ENCODE results near the gene TIE1.
A peak's percentile ranks its signal among the peaks of the same experiment; 100 is the strongest.

TIE1 gene

DNA sequence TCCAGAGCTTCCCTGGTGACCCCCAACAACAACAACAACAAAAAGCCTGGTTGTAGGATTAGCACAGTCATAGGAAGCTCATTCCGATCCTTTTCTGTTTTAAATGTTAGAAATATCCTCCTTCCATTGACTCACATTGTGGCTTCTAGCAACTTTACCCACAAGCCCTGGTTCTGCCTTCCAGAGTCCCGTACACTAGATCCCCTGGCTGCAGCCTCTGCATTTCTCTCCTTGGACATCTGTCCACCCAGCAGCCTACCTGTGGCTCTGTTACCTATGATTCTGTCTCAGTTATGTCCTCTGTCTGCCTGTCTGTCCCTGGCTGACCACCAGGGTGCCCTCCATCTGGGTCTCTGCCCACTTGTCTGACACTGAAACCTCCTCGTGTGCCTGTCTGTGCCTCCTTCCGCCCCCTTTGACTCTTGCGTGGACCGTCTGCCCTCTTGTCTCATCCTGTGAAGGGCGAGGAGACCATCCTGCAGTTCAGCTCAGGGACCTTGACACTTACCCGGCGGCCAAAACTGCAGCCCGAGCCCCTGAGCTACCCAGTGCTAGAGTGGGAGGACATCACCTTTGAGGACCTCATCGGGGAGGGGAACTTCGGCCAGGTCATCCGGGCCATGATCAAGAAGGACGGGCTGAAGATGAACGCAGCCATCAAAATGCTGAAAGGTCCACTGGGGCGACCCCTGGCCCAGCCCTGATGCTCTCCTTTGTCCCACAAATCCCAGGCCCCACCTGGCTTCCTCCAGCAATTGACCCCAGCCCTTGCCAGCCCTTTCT lies 16.1 kb downstream of the TIE1 start:
- H3K27ac ChIP-seq (ENCODE audit: low read depth, low read length): no peak overlapping the region
- H3K4me3 ChIP-seq (ENCODE audit: low read depth, low read length): no peak overlapping the region
- H3K9me3 ChIP-seq (ENCODE audit: insufficient read depth, low read depth, low read length): no peaks in the 10 kb centered on the region
- H2BK120ac ChIP-seq (ENCODE audit: insufficient read depth, low read length, poor library complexity): no peak overlapping the region
- no peak overlapping the region for H3K4ac ChIP-seq (ENCODE audit: low read depth, low read length)
- no peak overlapping the region for H3K4me2 ChIP-seq (ENCODE audit: low read length)
- no peak overlapping the region for H3K14ac ChIP-seq (ENCODE audit: low read length)
- no peak overlapping the region for H4K91ac ChIP-seq (ENCODE audit: low read depth, low read length)
- no peak for DNase-seq
- H3K18ac ChIP-seq (ENCODE audit: low read length): no peak overlapping the region
- no peaks in the 10 kb centered on the region for H3K79me1 ChIP-seq (ENCODE audit: low read length)
- H2AK5ac ChIP-seq (ENCODE audit: low read length): no peak overlapping the region
- H2BK5ac ChIP-seq (ENCODE audit: low read depth, low read length, poor library complexity): no peak overlapping the region
- H3K23ac ChIP-seq (ENCODE audit: low read length): no peak overlapping the region
- WGBS (ENCODE audit: extremely low coverage, insufficient coverage, insufficient read length): no CpG with 5 or more reads among the region's 16 CpGs
- no peaks in the 10 kb centered on the region for H3K36me3 ChIP-seq (ENCODE audit: control insufficient read depth in 1 of 2, insufficient read depth in 2 of 2, low read length in 2 of 2)
- H4K8ac ChIP-seq (ENCODE audit: low read depth, low read length): no peak overlapping the region
- no peaks in the 10 kb centered on the region for H3K27me3 ChIP-seq (ENCODE audit: insufficient read depth, low read length)
- no peak overlapping the region for H3K9ac ChIP-seq (ENCODE audit: low read length)
- H2AFZ ChIP-seq (ENCODE audit: insufficient read depth, low read length, poor library complexity): no peak overlapping the region
- no peaks in the 10 kb centered on the region for H3K79me2 ChIP-seq (ENCODE audit: control insufficient read depth, insufficient read depth, low read length, poor library complexity)
- no peak overlapping the region for H4K12ac ChIP-seq (ENCODE audit: low read depth, low read length)
- H2BK12ac ChIP-seq (ENCODE audit: low read length): no peak overlapping the region
- peaks cover 5% of the 10 kb centered on the region in 2 experiments for H3K4me1 ChIP-seq (ENCODE audit: control insufficient read depth in 1 of 2, insufficient read depth in 2 of 2, low read length in 2 of 2)

DNA sequence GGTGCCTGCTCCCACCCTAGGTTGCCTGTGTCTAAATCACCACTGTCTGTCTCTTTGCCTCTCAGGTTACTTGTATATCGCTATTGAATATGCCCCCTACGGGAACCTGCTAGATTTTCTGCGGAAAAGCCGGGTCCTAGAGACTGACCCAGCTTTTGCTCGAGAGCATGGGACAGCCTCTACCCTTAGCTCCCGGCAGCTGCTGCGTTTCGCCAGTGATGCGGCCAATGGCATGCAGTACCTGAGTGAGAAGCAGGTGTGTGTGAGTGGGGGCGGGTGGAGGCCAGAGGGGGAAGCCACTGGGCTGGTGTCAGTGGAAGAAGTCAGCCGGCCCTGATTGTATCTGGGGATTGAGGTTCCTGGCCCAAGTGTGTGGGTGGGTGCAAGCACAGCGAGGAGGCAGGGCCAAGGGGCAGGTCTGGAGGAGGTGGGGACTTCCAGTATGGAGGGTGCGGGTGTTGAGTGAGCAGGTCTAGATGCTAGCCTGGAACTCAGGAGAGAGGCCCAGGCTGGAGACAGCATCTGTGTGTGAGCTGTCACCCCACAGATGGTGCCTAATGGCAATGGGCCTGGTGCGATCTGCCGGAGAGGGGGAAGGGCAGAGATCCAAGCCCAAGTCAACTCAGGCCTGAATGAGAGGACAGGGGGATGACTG lies 17.2 kb downstream of the TIE1 start:
- H3K9ac ChIP-seq (ENCODE audit: low read length): no peak overlapping the region
- no peaks in the 10 kb centered on the region for H3K9me3 ChIP-seq (ENCODE audit: insufficient read depth, low read depth, low read length)
- DNase-seq: peak in 1 of 2 donors; percentile 19
- H3K4me3 ChIP-seq (ENCODE audit: low read depth, low read length): no peak overlapping the region
- no peak overlapping the region for H3K23ac ChIP-seq (ENCODE audit: low read length)
- no peak overlapping the region for H3K27ac ChIP-seq (ENCODE audit: low read depth, low read length)
- no peaks in the 10 kb centered on the region for H3K27me3 ChIP-seq (ENCODE audit: insufficient read depth, low read length)
- peaks cover 5% of the 10 kb centered on the region in 2 experiments for H3K4me1 ChIP-seq (ENCODE audit: control insufficient read depth in 1 of 2, insufficient read depth in 2 of 2, low read length in 2 of 2)
- no peak overlapping the region for H4K91ac ChIP-seq (ENCODE audit: low read depth, low read length)
- no CpG with 5 or more reads among the region's 15 CpGs for WGBS (ENCODE audit: extremely low coverage, insufficient coverage, insufficient read length)
- H3K4me2 ChIP-seq (ENCODE audit: low read length): no peak overlapping the region
- H2AK5ac ChIP-seq (ENCODE audit: low read length): no peak overlapping the region
- no peak overlapping the region for H3K18ac ChIP-seq (ENCODE audit: low read length)
- no peaks in the 10 kb centered on the region for H3K79me1 ChIP-seq (ENCODE audit: low read length)
- H2BK120ac ChIP-seq (ENCODE audit: insufficient read depth, low read length, poor library complexity): no peak overlapping the region
- H2BK5ac ChIP-seq (ENCODE audit: low read depth, low read length, poor library complexity): no peak overlapping the region
- H3K36me3 ChIP-seq (ENCODE audit: control insufficient read depth in 1 of 2, insufficient read depth in 2 of 2, low read length in 2 of 2): no peaks in the 10 kb centered on the region
- no peak overlapping the region for H3K4ac ChIP-seq (ENCODE audit: low read depth, low read length)
- H4K8ac ChIP-seq (ENCODE audit: low read depth, low read length): no peak overlapping the region
- H3K14ac ChIP-seq (ENCODE audit: low read length): no peak overlapping the region
- no peak overlapping the region for H4K12ac ChIP-seq (ENCODE audit: low read depth, low read length)
- H2AFZ ChIP-seq (ENCODE audit: insufficient read depth, low read length, poor library complexity): no peak overlapping the region
- H2BK12ac ChIP-seq (ENCODE audit: low read length): no peak overlapping the region
- no peaks in the 10 kb centered on the region for H3K79me2 ChIP-seq (ENCODE audit: control insufficient read depth, insufficient read depth, low read length, poor library complexity)

DNA sequence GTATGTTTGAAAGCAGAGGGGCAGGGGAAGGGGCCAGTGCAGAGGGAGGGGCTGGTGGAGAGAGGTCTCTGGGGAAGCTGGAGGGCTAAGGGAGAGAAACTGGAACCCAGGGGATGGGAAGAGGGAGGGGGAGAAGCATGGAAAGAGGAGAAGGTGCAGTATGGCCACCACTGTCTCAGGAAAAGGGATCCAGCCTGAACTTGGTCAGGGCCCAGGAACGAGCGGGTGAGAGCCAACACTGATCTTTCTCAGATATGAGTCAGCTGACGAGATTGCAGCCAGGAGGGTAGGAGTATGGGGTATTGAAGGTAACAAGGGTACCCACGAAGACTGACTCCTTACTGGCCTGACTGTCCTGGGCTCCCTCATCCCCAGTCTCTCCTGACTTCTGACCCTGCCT lies 18.0 kb downstream of the TIE1 start:
- Histone ChIP-seq H3K79me2 (ENCODE audit: control insufficient read depth, insufficient read depth, low read length, poor library complexity) (no peaks in the 10 kb centered on the region), H4K91ac (ENCODE audit: low read depth, low read length) (no peak overlapping the region), H3K9me3 (ENCODE audit: insufficient read depth, low read depth, low read length) (no peaks in the 10 kb centered on the region), H3K79me1 (ENCODE audit: low read length) (no peaks in the 10 kb centered on the region), H3K4me2 (ENCODE audit: low read length) (no peak overlapping the region), H2AK5ac (ENCODE audit: low read length) (no peak overlapping the region), H3K9ac (ENCODE audit: low read length) (no peak overlapping the region), H3K36me3 (ENCODE audit: control insufficient read depth in 1 of 2, insufficient read depth in 2 of 2, low read length in 2 of 2) (no peaks in the 10 kb centered on the region), H3K4me1 (ENCODE audit: control insufficient read depth in 1 of 2, insufficient read depth in 2 of 2, low read length in 2 of 2) (peaks cover 5% of the 10 kb centered on the region in 2 experiments), H3K18ac (ENCODE audit: low read length) (no peak overlapping the region), H4K8ac (ENCODE audit: low read depth, low read length) (no peak overlapping the region), H2BK12ac (ENCODE audit: low read length) (no peak overlapping the region), H2AFZ (ENCODE audit: insufficient read depth, low read length, poor library complexity) (no peak overlapping the region), H3K27me3 (ENCODE audit: insufficient read depth, low read length) (no peaks in the 10 kb centered on the region), H3K23ac (ENCODE audit: low read length) (no peak overlapping the region), H2BK120ac (ENCODE audit: insufficient read depth, low read length, poor library complexity) (no peak overlapping the region), H4K12ac (ENCODE audit: low read depth, low read length) (no peak overlapping the region), H3K14ac (ENCODE audit: low read length) (no peak overlapping the region), H2BK5ac (ENCODE audit: low read depth, low read length, poor library complexity) (no peak overlapping the region), H3K4ac (ENCODE audit: low read depth, low read length) (no peak overlapping the region), H3K4me3 (ENCODE audit: low read depth, low read length) (no peak overlapping the region), H3K27ac (ENCODE audit: low read depth, low read length) (no peak overlapping the region)
- WGBS (ENCODE audit: extremely low coverage, insufficient coverage, insufficient read length): no CpG with 5 or more reads among the region's 4 CpGs
- peak in 1 of 2 donors; percentile 45 for DNase-seq

DNA sequence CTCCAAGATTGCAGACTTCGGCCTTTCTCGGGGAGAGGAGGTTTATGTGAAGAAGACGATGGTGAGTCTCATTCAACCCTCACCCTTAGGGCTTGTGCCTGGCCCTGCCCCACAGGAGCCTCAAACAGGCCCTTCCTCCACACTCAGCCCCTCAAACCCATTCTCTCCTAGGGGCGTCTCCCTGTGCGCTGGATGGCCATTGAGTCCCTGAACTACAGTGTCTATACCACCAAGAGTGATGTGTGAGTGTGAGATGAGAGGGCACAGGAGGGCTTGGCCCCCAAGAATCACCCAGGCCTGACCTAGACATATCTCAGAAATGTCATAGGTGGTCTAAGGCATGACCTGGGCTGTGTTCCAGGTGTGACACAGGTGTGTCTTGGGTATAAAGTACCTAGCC lies 18.5 kb downstream of the TIE1 start:
- Histone ChIP-seq H3K18ac (ENCODE audit: low read length) (no peak overlapping the region), H2AK5ac (ENCODE audit: low read length) (no peak overlapping the region), H3K79me2 (ENCODE audit: control insufficient read depth, insufficient read depth, low read length, poor library complexity) (no peaks in the 10 kb centered on the region), H2BK12ac (ENCODE audit: low read length) (no peak overlapping the region), H3K27ac (ENCODE audit: low read depth, low read length) (no peak overlapping the region), H4K12ac (ENCODE audit: low read depth, low read length) (no peak overlapping the region), H3K36me3 (ENCODE audit: control insufficient read depth in 1 of 2, insufficient read depth in 2 of 2, low read length in 2 of 2) (no peaks in the 10 kb centered on the region), H3K9ac (ENCODE audit: low read length) (no peak overlapping the region), H3K79me1 (ENCODE audit: low read length) (no peaks in the 10 kb centered on the region), H3K4me1 (ENCODE audit: control insufficient read depth in 1 of 2, insufficient read depth in 2 of 2, low read length in 2 of 2) (peaks cover 5% of the 10 kb centered on the region in 2 experiments), H3K9me3 (ENCODE audit: insufficient read depth, low read depth, low read length) (no peaks in the 10 kb centered on the region), H3K4ac (ENCODE audit: low read depth, low read length) (no peak overlapping the region), H4K91ac (ENCODE audit: low read depth, low read length) (no peak overlapping the region), H3K23ac (ENCODE audit: low read length) (no peak overlapping the region), H3K4me3 (ENCODE audit: low read depth, low read length) (no peak overlapping the region), H3K4me2 (ENCODE audit: low read length) (no peak overlapping the region), H2BK5ac (ENCODE audit: low read depth, low read length, poor library complexity) (no peak overlapping the region), H2AFZ (ENCODE audit: insufficient read depth, low read length, poor library complexity) (no peak overlapping the region), H4K8ac (ENCODE audit: low read depth, low read length) (no peak overlapping the region), H3K27me3 (ENCODE audit: insufficient read depth, low read length) (no peaks in the 10 kb centered on the region), H2BK120ac (ENCODE audit: insufficient read depth, low read length, poor library complexity) (no peak overlapping the region), H3K14ac (ENCODE audit: low read length) (no peak overlapping the region)
- no peak for DNase-seq
- WGBS (ENCODE audit: extremely low coverage, insufficient coverage, insufficient read length): no CpG with 5 or more reads among the region's 5 CpGs
